ENCODE measurements around the gene PPP4R1. TPM values are rescaled to one million over a fixed set of nuclear protein-coding genes. Genes with fewer than 3 reads are reported as not detected.

PPP4R1 gene
- total RNA-seq, 1 donor from 2014 or later: 173 TPM

- DNase-seq (ENCODE audit: low spot score): no peak
- no peak for TF ChIP-seq CTCF (IDR thresholded peaks at IDR 0.05; ENCODE audit: unreplicated experiment)
- Mint-ChIP-seq H3K27me3 (ENCODE audit: unreplicated experiment) (peaks cover 2% of the 10 kb centered on the region), H3K9me3 (ENCODE audit: unreplicated experiment) (no peaks in the 10 kb centered on the region), H3K4me1 (ENCODE audit: unreplicated experiment) (peaks cover 5% of the 10 kb centered on the region), H3K27ac (ENCODE audit: unreplicated experiment) (no peak overlapping the region), H3K4me3 (ENCODE audit: unreplicated experiment) (no peak overlapping the region), H3K36me3 (ENCODE audit: low read depth, unreplicated experiment) (peaks cover 3% of the 10 kb centered on the region)
Measured at GRCh38 chr18:9628984-9629383, 14.6 kb upstream of the PPP4R1 start.

GRCh38 chr18:9627642-9628041 lies 13.3 kb upstream of the PPP4R1 start:
- Mint-ChIP-seq H3K9me3 (ENCODE audit: unreplicated experiment) (no peaks in the 10 kb centered on the region), H3K27ac (ENCODE audit: unreplicated experiment) (no peak overlapping the region), H3K4me3 (ENCODE audit: unreplicated experiment) (no peak overlapping the region), H3K27me3 (ENCODE audit: unreplicated experiment) (peaks cover 2% of the 10 kb centered on the region), H3K4me1 (ENCODE audit: unreplicated experiment) (peaks cover 5% of the 10 kb centered on the region), H3K36me3 (ENCODE audit: low read depth, unreplicated experiment) (peaks cover 3% of the 10 kb centered on the region)
- no peak for TF ChIP-seq CTCF (IDR thresholded peaks at IDR 0.05; ENCODE audit: unreplicated experiment)
- DNase-seq (ENCODE audit: low spot score): no peak

GRCh38 chr18:9619990-9620389 lies 5.6 kb upstream of the PPP4R1 start:
- H3K36me3 Mint-ChIP-seq (ENCODE audit: low read depth, unreplicated experiment): peaks cover 5% of the 10 kb centered on the region
- no peak for DNase-seq (ENCODE audit: low spot score)
- H3K4me1 Mint-ChIP-seq (ENCODE audit: unreplicated experiment): peaks cover 19% of the 10 kb centered on the region
- no peak overlapping the region for H3K4me3 Mint-ChIP-seq (ENCODE audit: unreplicated experiment)
- H3K9me3 Mint-ChIP-seq (ENCODE audit: unreplicated experiment): no peaks in the 10 kb centered on the region
- no peak overlapping the region for H3K27ac Mint-ChIP-seq (ENCODE audit: unreplicated experiment)
- TF ChIP-seq CTCF (IDR thresholded peaks at IDR 0.05; ENCODE audit: unreplicated experiment): no peak
- H3K27me3 Mint-ChIP-seq (ENCODE audit: unreplicated experiment): peaks cover 7% of the 10 kb centered on the region

- Mint-ChIP-seq H3K27ac (ENCODE audit: unreplicated experiment) (no peak overlapping the region), H3K4me3 (ENCODE audit: unreplicated experiment) (no peak overlapping the region), H3K36me3 (ENCODE audit: low read depth, unreplicated experiment) (peaks cover 5% of the 10 kb centered on the region), H3K9me3 (ENCODE audit: unreplicated experiment) (no peaks in the 10 kb centered on the region), H3K27me3 (ENCODE audit: unreplicated experiment) (peaks cover 7% of the 10 kb centered on the region), H3K4me1 (ENCODE audit: unreplicated experiment) (peaks cover 19% of the 10 kb centered on the region)
- no peak for DNase-seq (ENCODE audit: low spot score)
- TF ChIP-seq CTCF (IDR thresholded peaks at IDR 0.05; ENCODE audit: unreplicated experiment): no peak
Measured at GRCh38 chr18:9619545-9619944, 5.2 kb upstream of the PPP4R1 start.

- Mint-ChIP-seq H3K36me3 (ENCODE audit: low read depth, unreplicated experiment) (peaks cover 5% of the 10 kb centered on the region), H3K4me1 (ENCODE audit: unreplicated experiment) (peaks cover 19% of the 10 kb centered on the region), H3K27ac (ENCODE audit: unreplicated experiment) (no peak overlapping the region), H3K9me3 (ENCODE audit: unreplicated experiment) (no peaks in the 10 kb centered on the region), H3K4me3 (ENCODE audit: unreplicated experiment) (no peak overlapping the region), H3K27me3 (ENCODE audit: unreplicated experiment) (peaks cover 7% of the 10 kb centered on the region)
- no peak for TF ChIP-seq CTCF (IDR thresholded peaks at IDR 0.05; ENCODE audit: unreplicated experiment)
- DNase-seq (ENCODE audit: low spot score): no peak
Measured at GRCh38 chr18:9619056-9619455, 4.7 kb upstream of the PPP4R1 start.
